A673 (cell line): ENCODE measurements around the gene TMEM184A.

Source experiments
- EZH2 ChIP-seq: fragments of 200-600 bp; sonication (generic); IDR thresholded peaks from 2 replicates; pipeline ENCODE4 v1.6.1; 2017; ENCODE audit warnings: borderline replicate concordance, low read depth, mild to moderate bottlenecking, mixed read lengths, antibody characterized with exemption, low read length; ENCODE audit not compliant: poor library complexity, severe bottlenecking
- TF ChIP-seq, protein P1 (sequence below): fragments of 300-800, 200-600 bp; sonication (generic); conservative IDR thresholded peaks from 2 replicates; pipeline ENCODE4 v1.5.1; 2017; ENCODE audit warnings: low read depth, mild to moderate bottlenecking, antibody characterized with exemption, low read length, moderate library complexity, mixed read lengths

DNA sequence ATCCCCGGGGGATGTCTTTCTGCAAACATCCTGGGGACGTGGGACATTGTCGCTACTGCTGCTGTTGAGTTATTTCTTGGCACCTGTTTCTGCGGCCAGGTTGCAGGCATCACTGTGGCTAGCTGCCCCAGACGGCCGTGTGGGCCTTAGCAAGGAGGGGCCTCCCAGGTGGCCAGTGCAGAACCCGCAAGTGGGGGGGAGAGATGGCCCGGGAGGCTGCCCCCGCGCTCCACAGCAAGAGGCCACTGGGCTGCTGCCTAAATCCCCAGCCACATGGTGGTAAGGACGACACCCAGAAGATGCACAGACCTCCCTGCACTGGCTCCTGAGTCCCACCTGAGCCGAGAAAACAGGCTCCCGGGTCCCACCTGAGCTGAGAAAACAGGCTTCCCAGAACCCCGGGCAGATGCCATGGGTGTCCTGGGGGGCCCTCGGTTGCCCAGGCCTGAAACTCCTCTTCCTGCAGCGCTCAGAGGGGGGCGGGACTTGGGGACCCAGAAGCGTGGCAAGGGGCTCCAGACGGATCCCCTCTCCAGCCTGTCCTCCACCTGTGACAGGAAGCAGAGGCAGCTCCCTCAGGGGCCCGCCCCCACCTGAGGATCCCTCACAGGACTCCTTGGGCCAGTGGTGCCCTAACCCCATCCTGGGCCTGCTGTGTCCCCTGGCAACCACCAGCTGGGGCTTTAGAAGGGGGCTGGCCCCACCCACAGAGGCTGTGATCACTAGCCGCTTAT, 26.5 kb downstream of the TMEM184A start:
- TF ChIP-seq, protein P1, sequence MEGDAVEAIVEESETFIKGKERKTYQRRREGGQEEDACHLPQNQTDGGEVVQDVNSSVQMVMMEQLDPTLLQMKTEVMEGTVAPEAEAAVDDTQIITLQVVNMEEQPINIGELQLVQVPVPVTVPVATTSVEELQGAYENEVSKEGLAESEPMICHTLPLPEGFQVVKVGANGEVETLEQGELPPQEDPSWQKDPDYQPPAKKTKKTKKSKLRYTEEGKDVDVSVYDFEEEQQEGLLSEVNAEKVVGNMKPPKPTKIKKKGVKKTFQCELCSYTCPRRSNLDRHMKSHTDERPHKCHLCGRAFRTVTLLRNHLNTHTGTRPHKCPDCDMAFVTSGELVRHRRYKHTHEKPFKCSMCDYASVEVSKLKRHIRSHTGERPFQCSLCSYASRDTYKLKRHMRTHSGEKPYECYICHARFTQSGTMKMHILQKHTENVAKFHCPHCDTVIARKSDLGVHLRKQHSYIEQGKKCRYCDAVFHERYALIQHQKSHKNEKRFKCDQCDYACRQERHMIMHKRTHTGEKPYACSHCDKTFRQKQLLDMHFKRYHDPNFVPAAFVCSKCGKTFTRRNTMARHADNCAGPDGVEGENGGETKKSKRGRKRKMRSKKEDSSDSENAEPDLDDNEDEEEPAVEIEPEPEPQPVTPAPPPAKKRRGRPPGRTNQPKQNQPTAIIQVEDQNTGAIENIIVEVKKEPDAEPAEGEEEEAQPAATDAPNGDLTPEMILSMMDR = no peak
- no peak for TF ChIP-seq EZH2
